ENCODE measurements around the gene HDDC2. TPM values are rescaled to one million over a fixed set of nuclear protein-coding genes. Genes with fewer than 3 reads are reported as not detected.

Gene HDDC2
- polyA plus RNA-seq, 3 donors, result 24.4 to 59.9 (median 42.6) TPM

DNA sequence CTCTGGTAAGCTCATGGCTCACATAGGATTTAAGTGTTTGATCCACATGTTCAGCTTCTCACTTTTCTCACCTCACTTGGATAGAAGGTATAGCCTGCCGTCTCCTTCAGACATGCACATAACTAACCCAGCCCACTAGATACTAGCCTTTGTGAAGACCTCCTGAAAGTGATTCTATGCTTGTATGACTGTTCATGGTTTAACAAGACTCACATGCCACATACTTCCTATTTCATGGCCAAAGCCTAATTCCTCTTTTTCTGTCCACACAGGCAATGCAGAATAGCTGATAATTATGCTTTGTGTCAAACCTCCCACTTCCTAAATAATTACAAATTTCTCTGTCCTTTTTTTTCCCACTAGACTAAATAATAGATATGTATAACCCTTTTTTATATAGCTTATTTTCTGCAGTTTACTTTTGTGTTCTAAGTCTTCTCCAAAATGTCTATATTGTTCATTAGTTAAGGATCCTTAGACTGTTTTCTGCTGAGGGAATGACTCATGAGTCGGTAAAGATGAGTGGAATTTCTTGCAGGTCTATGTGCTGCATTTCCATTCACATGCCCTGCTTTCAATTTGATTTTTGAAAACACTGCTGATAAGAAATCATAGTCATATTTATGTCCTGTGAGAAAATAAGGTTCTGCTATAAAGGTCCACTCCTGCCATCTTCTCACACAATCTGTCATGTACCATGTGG, 43.0 kb downstream of the HDDC2 start:
- Histone ChIP-seq H3K27ac (ENCODE audit: low read depth in 1 of 2, low read length in 2 of 2) (peak overlapping the region in 1 of 2 donors; percentile 16), H3K4me3 (replicated peaks in 1 of 3; ENCODE audit: low read depth in 2 of 3, low read length in 3 of 3) (no peak overlapping the region), H3K4me2 (replicated peaks; ENCODE audit: extremely low read depth, low read length, poor library complexity, severe bottlenecking) (no peak overlapping the region), H3K4me1 (ENCODE audit: control insufficient read depth in 1 of 2, insufficient read depth in 2 of 2, low read length in 2 of 2) (peaks cover 14 to 15% of the 10 kb centered on the region in 2 donors), H2AFZ (ENCODE audit: insufficient read depth, low read depth, low read length, poor library complexity, severe bottlenecking) (no peak overlapping the region), H3K79me2 (ENCODE audit: insufficient read depth, low read length) (no peaks in the 10 kb centered on the region), H3K9ac (ENCODE audit: insufficient read depth, low read length, poor library complexity, severe bottlenecking) (no peak overlapping the region), H3K36me3 (replicated peaks in 1 of 2; ENCODE audit: control insufficient read depth in 1 of 2, insufficient read depth in 2 of 2, low read length in 2 of 2) (no peaks in the 10 kb centered on the region), H3K9me3 (replicated peaks in 1 of 2; ENCODE audit: control insufficient read depth in 1 of 2, insufficient read depth in 1 of 2, low read length in 2 of 2) (peaks cover 0 to 8% of the 10 kb centered on the region in 2 donors), H3K27me3 (ENCODE audit: control insufficient read depth in 2 of 2, insufficient read depth in 2 of 2, low read length in 2 of 2) (no peaks in the 10 kb centered on the region), H4K20me1 (ENCODE audit: insufficient read depth, low read length) (no peaks in the 10 kb centered on the region)
- H3K27ac Mint-ChIP-seq, result peak overlapping the region in 4 of 7 donors; percentile 21 to 84 (median 46)
- intact Hi-C loops (cut with micrococcal nuclease), result loop anchor here in 1 of 2 donors (5.0 kb wide), 1 partner anchor 62 kb away; no protein-coding TSS in a partner anchor
- H3K36me3 Mint-ChIP-seq, result peaks cover 0 to 2% of the 10 kb centered on the region in 2 donors
- whole genome bisulfite sequencing (ENCODE audit: insufficient coverage), result 80% methylated on average over 1 of the region's 2 CpGs
- no peaks in the 10 kb centered on the region for H3K27me3 Mint-ChIP-seq (ENCODE audit: low read depth in 3 of 3)
- peaks cover 15% of the 10 kb centered on the region for H3K4me1 Mint-ChIP-seq
- peaks cover 4 to 17% (median 7%) of the 10 kb centered on the region in 7 donors for H3K9me3 Mint-ChIP-seq
- H3K4me3 Mint-ChIP-seq, result no peak overlapping the region
- peak; percentile 47 to 69 (median 59) for DNase-seq
- TF ChIP-seq, protein P1, sequence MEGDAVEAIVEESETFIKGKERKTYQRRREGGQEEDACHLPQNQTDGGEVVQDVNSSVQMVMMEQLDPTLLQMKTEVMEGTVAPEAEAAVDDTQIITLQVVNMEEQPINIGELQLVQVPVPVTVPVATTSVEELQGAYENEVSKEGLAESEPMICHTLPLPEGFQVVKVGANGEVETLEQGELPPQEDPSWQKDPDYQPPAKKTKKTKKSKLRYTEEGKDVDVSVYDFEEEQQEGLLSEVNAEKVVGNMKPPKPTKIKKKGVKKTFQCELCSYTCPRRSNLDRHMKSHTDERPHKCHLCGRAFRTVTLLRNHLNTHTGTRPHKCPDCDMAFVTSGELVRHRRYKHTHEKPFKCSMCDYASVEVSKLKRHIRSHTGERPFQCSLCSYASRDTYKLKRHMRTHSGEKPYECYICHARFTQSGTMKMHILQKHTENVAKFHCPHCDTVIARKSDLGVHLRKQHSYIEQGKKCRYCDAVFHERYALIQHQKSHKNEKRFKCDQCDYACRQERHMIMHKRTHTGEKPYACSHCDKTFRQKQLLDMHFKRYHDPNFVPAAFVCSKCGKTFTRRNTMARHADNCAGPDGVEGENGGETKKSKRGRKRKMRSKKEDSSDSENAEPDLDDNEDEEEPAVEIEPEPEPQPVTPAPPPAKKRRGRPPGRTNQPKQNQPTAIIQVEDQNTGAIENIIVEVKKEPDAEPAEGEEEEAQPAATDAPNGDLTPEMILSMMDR (IDR thresholded peaks at IDR 0.05), result no peak

- TF ChIP-seq, protein P1 (IDR thresholded peaks at IDR 0.05), result no peak
These were observed 44.4 kb downstream of the HDDC2 start for GRCh38 chr6:125257351-125257750.

More at GRCh38 chr6:125257351-125257750, 44.4 kb downstream of the HDDC2 start:
- Mint-ChIP-seq H3K27ac (no peak overlapping the region), H3K4me3 (no peak overlapping the region), H3K27me3 (ENCODE audit: low read depth in 3 of 3) (no peaks in the 10 kb centered on the region), H3K4me1 (peaks cover 15% of the 10 kb centered on the region), H3K9me3 (peaks cover 4 to 15% (median 7%) of the 10 kb centered on the region in 7 donors), H3K36me3 (no peaks in the 10 kb centered on the region)
- Histone ChIP-seq H3K27me3 (ENCODE audit: control insufficient read depth in 2 of 2, insufficient read depth in 2 of 2, low read length in 2 of 2) (no peaks in the 10 kb centered on the region), H3K36me3 (replicated peaks in 1 of 2; ENCODE audit: control insufficient read depth in 1 of 2, insufficient read depth in 2 of 2, low read length in 2 of 2) (no peaks in the 10 kb centered on the region), H3K27ac (ENCODE audit: low read depth in 1 of 2, low read length in 2 of 2) (no peak overlapping the region), H3K4me3 (replicated peaks in 1 of 3; ENCODE audit: low read depth in 2 of 3, low read length in 3 of 3) (no peak overlapping the region), H3K9ac (ENCODE audit: insufficient read depth, low read length, poor library complexity, severe bottlenecking) (no peak overlapping the region), H3K9me3 (replicated peaks in 1 of 2; ENCODE audit: control insufficient read depth in 1 of 2, insufficient read depth in 1 of 2, low read length in 2 of 2) (peaks cover 0 to 4% of the 10 kb centered on the region in 2 donors), H3K4me1 (ENCODE audit: control insufficient read depth in 1 of 2, insufficient read depth in 2 of 2, low read length in 2 of 2) (peaks cover 14 to 15% of the 10 kb centered on the region in 2 donors), H3K79me2 (ENCODE audit: insufficient read depth, low read length) (no peaks in the 10 kb centered on the region), H4K20me1 (ENCODE audit: insufficient read depth, low read length) (no peaks in the 10 kb centered on the region), H3K4me2 (replicated peaks; ENCODE audit: extremely low read depth, low read length, poor library complexity, severe bottlenecking) (no peak overlapping the region), H2AFZ (ENCODE audit: insufficient read depth, low read depth, low read length, poor library complexity, severe bottlenecking) (no peak overlapping the region)
- no peak for DNase-seq
- WGBS (ENCODE audit: insufficient coverage), result no CpG with 5 or more reads among the region's 3 CpGs
- intact Hi-C loops (cut with micrococcal nuclease), result loop anchor here in 1 of 2 donors (5.0 kb wide), 1 partner anchor 60 kb away; no protein-coding TSS in a partner anchor
